ENCODE measurements around the gene SEMA4D. TPM values are rescaled to one million over a fixed set of nuclear protein-coding genes. Genes with fewer than 3 reads are reported as not detected.

Gene SEMA4D
- total and polyA plus RNA-seq, 2 donors from 2014 or later = 18.9 to 147 TPM

GRCh38 chr9:89437772-89438171 is 60.1 kb downstream of the SEMA4D start:
- Histone ChIP-seq H3K4me1 (ENCODE audit: control insufficient read depth in 2 of 3, insufficient read depth in 2 of 3, low read depth in 1 of 3, low read length in 3 of 3) (peaks cover 0 to 58% (median 31%) of the 10 kb centered on the region in 3 donors), H3K9ac (ENCODE audit: low read length in 3 of 3) (no peak overlapping the region)
- intact Hi-C loops (cut with DNase I) = no loop called here

GRCh38 chr9:89436963-89437625 is 60.8 kb downstream of the SEMA4D start:
- no peak for FAIRE-seq
- Histone ChIP-seq H3K27me3 (ENCODE audit: control insufficient read depth, insufficient read depth, low read length) (no peaks in the 10 kb centered on the region), H3K9me3 (ENCODE audit: control insufficient read depth in 2 of 3, insufficient read depth in 1 of 3, low read length in 3 of 3) (no peaks in the 10 kb centered on the region), H3K36me3 (ENCODE audit: control insufficient read depth in 2 of 3, insufficient read depth in 3 of 3, low read length in 3 of 3) (no peaks in the 10 kb centered on the region), H3K4me3 (ENCODE audit: low read length in 3 of 3) (no peak overlapping the region), H3K27ac (ENCODE audit: low read depth in 2 of 2, low read length in 2 of 2) (peak overlapping the region; percentile 35 to 40), H3K9ac (ENCODE audit: low read length in 3 of 3) (no peak overlapping the region), H3K4me1 (ENCODE audit: control insufficient read depth in 2 of 3, insufficient read depth in 2 of 3, low read depth in 1 of 3, low read length in 3 of 3) (peaks cover 0 to 60% (median 34%) of the 10 kb centered on the region in 3 donors)
- no peak for TF ChIP-seq CTCF (IDR thresholded peaks at IDR 0.05; ENCODE audit: borderline replicate concordance, extremely low read depth, insufficient read depth)
- peak in 2 of 5 donors; percentile 37 to 93 for DNase-seq
- intact Hi-C loops (cut with DNase I) = no loop called here

More at GRCh38 chr9:89437772-89438171, 60.1 kb downstream of the SEMA4D start:
- Histone ChIP-seq H3K27me3 (ENCODE audit: control insufficient read depth, insufficient read depth, low read length) (no peaks in the 10 kb centered on the region), H3K9me3 (ENCODE audit: control insufficient read depth in 2 of 3, insufficient read depth in 1 of 3, low read length in 3 of 3) (no peaks in the 10 kb centered on the region), H3K27ac (ENCODE audit: low read depth in 2 of 2, low read length in 2 of 2) (peak overlapping the region; percentile 26 to 40), H3K4me3 (ENCODE audit: low read length in 3 of 3) (no peak overlapping the region), H3K36me3 (ENCODE audit: control insufficient read depth in 2 of 3, insufficient read depth in 3 of 3, low read length in 3 of 3) (no peaks in the 10 kb centered on the region)
- FAIRE-seq (no peak), DNase-seq (no peak)
- no peak for TF ChIP-seq CTCF (IDR thresholded peaks at IDR 0.05; ENCODE audit: borderline replicate concordance, extremely low read depth, insufficient read depth)

- Histone ChIP-seq H3K4me1 (ENCODE audit: control insufficient read depth in 2 of 3, insufficient read depth in 2 of 3, low read depth in 1 of 3, low read length in 3 of 3) (peaks cover 0 to 56% (median 34%) of the 10 kb centered on the region in 3 donors), H3K27me3 (ENCODE audit: control insufficient read depth, insufficient read depth, low read length) (no peaks in the 10 kb centered on the region), H3K27ac (ENCODE audit: low read depth in 2 of 2, low read length in 2 of 2) (no peak overlapping the region), H3K9me3 (ENCODE audit: control insufficient read depth in 2 of 3, insufficient read depth in 1 of 3, low read length in 3 of 3) (no peaks in the 10 kb centered on the region), H3K36me3 (ENCODE audit: control insufficient read depth in 2 of 3, insufficient read depth in 3 of 3, low read length in 3 of 3) (no peaks in the 10 kb centered on the region), H3K4me3 (ENCODE audit: low read length in 3 of 3) (no peak overlapping the region), H3K9ac (ENCODE audit: low read length in 3 of 3) (no peak overlapping the region)
- intact Hi-C loops (cut with DNase I) = no loop called here
- no peak for FAIRE-seq
- DNase-seq = no peak
- no peak for TF ChIP-seq CTCF (IDR thresholded peaks at IDR 0.05; ENCODE audit: borderline replicate concordance, extremely low read depth, insufficient read depth)
Observed at GRCh38 chr9:89436326-89436725, 61.6 kb downstream of the SEMA4D start.

Measured in kidney (tissue), 14 donors.